Amniotic stem cell (primary cell): Measurements from ENCODE around the gene ZNF398.
"Not testable (repeated sequence)": the region's sequence is repeated elsewhere in the genome, so short reads cannot be mapped to it uniquely, and the experiment has no call there.

Source experiments
- DNase-seq: peaks from one replicate; lab custom pipeline; 2025; lab: John Stamatoyannopoulos, UW

ZNF398 gene

GRCh38 chr7:149226366-149226765 lies 79.1 kb downstream of the ZNF398 start:
- DNase-seq, result not testable (repeated sequence)

DNA sequence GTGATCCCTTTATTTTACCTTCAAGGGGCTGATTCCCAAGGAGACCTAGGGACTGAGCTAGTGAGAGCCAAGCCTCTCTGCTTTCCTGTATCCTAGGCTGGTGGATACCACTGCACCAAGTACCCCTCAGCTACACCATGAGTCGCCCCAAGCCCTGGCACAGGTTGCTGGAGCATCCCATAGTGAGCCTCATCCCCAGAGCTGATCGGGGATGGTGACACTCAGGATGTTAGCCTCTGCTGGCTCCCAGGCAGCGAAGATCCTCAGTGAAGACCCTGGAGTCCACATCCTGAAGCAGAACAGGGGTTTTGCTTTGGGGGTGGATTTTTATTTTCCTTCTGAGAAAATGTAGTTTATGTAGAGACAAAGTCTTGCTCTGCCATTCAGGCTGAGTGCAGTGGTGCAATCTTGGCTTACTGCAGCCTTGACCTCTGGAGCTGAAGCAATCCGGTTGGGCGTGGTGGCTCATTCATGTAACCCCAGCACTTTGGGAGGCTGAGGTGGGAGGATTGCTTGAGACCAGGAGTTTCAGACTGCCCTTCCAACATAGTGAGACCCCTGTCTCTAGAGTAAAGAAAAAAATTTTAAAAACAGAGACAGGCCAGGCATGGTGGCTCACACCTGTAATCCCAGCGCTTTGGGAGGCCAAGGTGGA lies 79.7 kb downstream of the ZNF398 start:
- no peak for DNase-seq

DNA sequence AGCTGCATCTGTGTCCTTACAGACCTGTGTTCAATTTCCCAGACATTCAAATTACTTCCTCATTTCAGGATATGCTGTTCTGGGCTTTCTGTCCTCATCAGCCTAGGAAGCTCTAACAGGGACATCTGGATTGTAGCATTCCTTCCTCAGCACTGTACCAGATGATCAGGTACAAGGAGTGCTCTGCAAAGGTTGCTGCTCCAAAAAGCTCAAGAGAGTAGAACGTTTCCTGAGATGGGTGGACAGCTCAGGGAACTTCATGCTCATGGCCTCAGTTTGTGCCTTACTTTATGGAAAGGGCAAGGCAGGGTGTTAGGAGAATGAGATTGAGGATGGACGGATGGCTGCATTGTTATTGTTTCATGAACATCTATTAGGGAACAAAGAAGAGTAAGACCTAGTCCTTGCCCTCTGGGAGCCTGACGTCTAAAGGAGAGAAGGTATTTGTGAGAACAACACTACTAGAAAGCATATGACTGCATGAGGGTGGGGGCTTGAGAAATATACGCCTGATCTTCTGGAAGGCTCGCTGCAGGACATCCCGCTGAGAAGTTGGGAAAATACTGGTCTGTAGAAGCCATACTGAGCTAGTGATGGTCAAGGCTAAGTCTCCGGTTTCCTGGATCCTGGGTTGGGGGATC lies 81.7 kb downstream of the ZNF398 start:
- no peak for DNase-seq

DNA sequence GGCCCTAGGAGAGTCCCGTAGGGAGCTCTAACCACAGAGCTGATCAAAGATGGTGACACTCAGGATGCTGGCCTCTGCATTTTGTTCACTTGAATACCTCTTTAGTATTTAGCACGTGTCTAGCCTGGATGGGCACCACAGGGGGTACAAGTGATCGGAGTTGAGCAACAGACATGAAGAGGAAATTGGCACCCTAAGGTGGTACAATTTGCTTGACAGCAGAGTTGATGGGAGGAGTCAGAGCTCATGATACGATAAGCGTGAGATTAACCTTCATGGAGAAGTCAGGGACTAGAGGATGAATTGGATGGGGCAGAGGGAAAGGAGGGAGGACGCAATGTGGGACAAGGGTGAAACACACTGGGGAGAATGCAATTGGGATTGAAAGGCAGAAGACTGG lies 82.3 kb downstream of the ZNF398 start:
- DNase-seq, result no peak

DNA sequence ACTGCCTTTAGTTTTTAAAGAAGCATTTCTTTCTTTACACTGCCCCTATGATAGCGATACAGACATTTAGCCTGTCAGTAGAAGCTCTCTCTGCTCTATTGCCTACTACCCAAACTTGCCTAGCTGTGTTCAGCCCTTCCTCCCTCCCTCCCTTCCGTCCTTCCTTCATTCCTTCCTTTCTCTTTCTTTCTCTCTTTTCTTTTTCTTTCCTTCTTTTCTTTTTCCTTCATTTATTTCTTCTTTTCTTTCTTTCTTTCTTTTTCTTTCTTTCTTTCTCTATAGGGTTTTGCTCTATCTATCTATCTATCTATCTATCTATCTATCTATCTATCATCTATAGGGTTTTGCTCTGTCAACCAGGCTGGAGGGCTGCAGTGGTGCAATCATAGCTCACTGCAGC lies 85.1 kb downstream of the ZNF398 start:
- no peak for DNase-seq
